H9 (cell line): Measurements from ENCODE around the gene KIRREL3. TPM values are rescaled to one million over a fixed set of nuclear protein-coding genes. Genes with fewer than 3 reads are reported as not detected.

Source experiments
- DNase-seq: peaks from one replicate; pipeline ENCODE4 v3.0.0-alpha.2; 2017
- H2AFZ ChIP-seq: one replicate; pipeline ENCODE4 v1.6.1; 2013; ENCODE audit warnings: mild to moderate bottlenecking, low read length, control low read depth, moderate library complexity
- H2AK5ac ChIP-seq: 2 replicates; pipeline ENCODE4 v1.6.1; 2013; ENCODE audit warnings: low read length, control low read depth, mixed read lengths; ENCODE audit not compliant: insufficient read length
- H2BK120ac ChIP-seq: one replicate; pipeline ENCODE4 v1.6.1; 2013; ENCODE audit warnings: low read depth, mild to moderate bottlenecking, low read length, control low read depth, inconsistent platforms; ENCODE audit not compliant: poor library complexity, severe bottlenecking
- H2BK12ac ChIP-seq: 2 replicates; pipeline ENCODE4 v1.6.1; 2013; ENCODE audit warnings: low read length, control low read depth, mixed read lengths, low read depth; ENCODE audit not compliant: insufficient read length
- H2BK15ac ChIP-seq: 2 replicates; pipeline ENCODE4 v1.6.1; 2013; ENCODE audit warnings: low read depth, low read length, control low read depth
- H2BK20ac ChIP-seq: one replicate; pipeline ENCODE4 v1.6.1; 2013; ENCODE audit warnings: low read depth, mild to moderate bottlenecking, low read length, control low read depth, inconsistent platforms; ENCODE audit not compliant: poor library complexity, severe bottlenecking
- H2BK5ac ChIP-seq: 2 replicates; pipeline ENCODE4 v1.6.1; 2013; ENCODE audit warnings: low read length, control low read depth, mixed read lengths; ENCODE audit not compliant: insufficient read length
- H3K14ac ChIP-seq: 2 replicates; pipeline ENCODE4 v1.6.1; 2013; ENCODE audit warnings: low read length, control low read depth; ENCODE audit not compliant: insufficient read depth
- H3K18ac ChIP-seq: 2 replicates; pipeline ENCODE4 v1.6.1; 2013; ENCODE audit warnings: low read depth, mild to moderate bottlenecking, mixed read lengths, low read length, control low read depth; ENCODE audit not compliant: insufficient read length
- H3K23ac ChIP-seq: 2 replicates; pipeline ENCODE4 v1.6.1; 2013; ENCODE audit warnings: low read length, control low read depth, mixed read lengths, low read depth; ENCODE audit not compliant: insufficient read length
- H3K23me2 ChIP-seq: 2 replicates; pipeline ENCODE4 v1.6.1; 2013; ENCODE audit warnings: low read depth, mild to moderate bottlenecking, mixed read lengths, low read length, control low read depth; ENCODE audit not compliant: insufficient read length, poor library complexity, severe bottlenecking
- H3K27ac ChIP-seq: 2 replicates; pipeline ENCODE4 v1.5.1; 2013; ENCODE audit warnings: low read length, control low read depth, mixed read lengths, low read depth; ENCODE audit not compliant: insufficient read length
- H3K27me3 ChIP-seq: 2 replicates; pipeline ENCODE4 v1.6.1; 2013; ENCODE audit warnings: low read length, control low read depth, inconsistent platforms; ENCODE audit not compliant: insufficient read depth
- H3K4ac ChIP-seq: 2 replicates; pipeline ENCODE4 v1.6.1; 2013; ENCODE audit warnings: low read depth, mild to moderate bottlenecking, control low read depth, inconsistent platforms, low read length, moderate library complexity
- H3K4me1 ChIP-seq: 2 replicates; pipeline ENCODE4 v1.6.1; 2013; ENCODE audit warnings: low read length, control low read depth, inconsistent platforms; ENCODE audit not compliant: insufficient read depth
- H3K4me2 ChIP-seq: 2 replicates; pipeline ENCODE4 v1.6.1; 2013; ENCODE audit warnings: low read length, control low read depth, mixed read lengths; ENCODE audit not compliant: insufficient read length, insufficient read depth
- H3K56ac ChIP-seq: 2 replicates; pipeline ENCODE4 v1.6.1; 2013; ENCODE audit warnings: low read depth, mild to moderate bottlenecking, mixed read lengths, low read length, control low read depth; ENCODE audit not compliant: insufficient read length
- H3K79me1 ChIP-seq: 2 replicates; pipeline ENCODE4 v1.6.1; 2013; ENCODE audit warnings: low read depth, mild to moderate bottlenecking, moderate library complexity, low read length, control low read depth, inconsistent platforms; ENCODE audit not compliant: insufficient read depth, poor library complexity, severe bottlenecking
- H3K79me2 ChIP-seq: 2 replicates; pipeline ENCODE4 v1.6.1; 2013; ENCODE audit warnings: low read length, control low read depth, inconsistent platforms; ENCODE audit not compliant: insufficient read depth
- H3K9ac ChIP-seq: 2 replicates; pipeline ENCODE4 v1.6.1; 2013; ENCODE audit warnings: low read length, control low read depth, mixed read lengths; ENCODE audit not compliant: insufficient read length; ENCODE audit errors: extremely low read depth
- H3K9me3 ChIP-seq: one replicate; pipeline ENCODE4 v1.6.1; 2013; ENCODE audit warnings: low read depth, low read length, inconsistent platforms; ENCODE audit not compliant: control insufficient read depth
- H3T11ph ChIP-seq: one replicate; pipeline ENCODE4 v1.6.1; 2013; ENCODE audit warnings: mild to moderate bottlenecking, low read length, control low read depth, inconsistent platforms
- H4K20me1 ChIP-seq: one replicate; pipeline ENCODE4 v1.6.1; 2013; ENCODE audit not compliant: control insufficient read depth, insufficient read length, insufficient read depth
- H4K5ac ChIP-seq: 2 replicates; pipeline ENCODE4 v1.6.1; 2013; ENCODE audit warnings: low read depth, mild to moderate bottlenecking, mixed read lengths, low read length, control low read depth; ENCODE audit not compliant: insufficient read length
- H4K8ac ChIP-seq: replicated peaks from 2 replicates; pipeline ENCODE4 v1.6.1; 2013; ENCODE audit warnings: low read length, control low read depth, mixed read lengths, low read depth; ENCODE audit not compliant: insufficient read length
- H4K91ac ChIP-seq: 2 replicates; pipeline ENCODE4 v1.6.1; 2013; ENCODE audit warnings: low read depth, mild to moderate bottlenecking, moderate library complexity, mixed read lengths, low read length, control low read depth; ENCODE audit not compliant: insufficient read length
- H3K27ac Mint-ChIP-seq, 3 experiments: 2 replicates in 2 of 3; 3 replicates in 1 of 3; pipeline ENCODE4 v1.8.0; 2020 to 2021; ENCODE audit warnings: mixed read lengths in 3 of 3, mild to moderate bottlenecking in 1 of 3, moderate library complexity in 1 of 3
- H3K27me3 Mint-ChIP-seq: 2 replicates; pipeline ENCODE4 v1.8.0; 2021; ENCODE audit warnings: low read depth, mild to moderate bottlenecking, moderate library complexity, mixed read lengths
- H3K36me3 Mint-ChIP-seq, 3 experiments: 2 replicates in 2 of 3; 3 replicates in 1 of 3; pipeline ENCODE4 v1.8.0; 2020 to 2021; ENCODE audit warnings: low read depth in 3 of 3, mixed read lengths in 3 of 3; ENCODE audit not compliant: insufficient read depth in 1 of 3
- H3K4me1 Mint-ChIP-seq, 2 experiments: 2 replicates each; pipeline ENCODE4 v1.8.0; 2020; ENCODE audit warnings: mixed read lengths in 2 of 2
- H3K4me3 Mint-ChIP-seq, 2 experiments: 2 replicates in 1 of 2; 3 replicates in 1 of 2; pipeline ENCODE4 v1.8.0; 2020 to 2021; ENCODE audit warnings: mild to moderate bottlenecking in 2 of 2, mixed read lengths in 2 of 2, moderate library complexity in 1 of 2
- H3K9me3 Mint-ChIP-seq, 2 experiments: 2 replicates in 1 of 2; 3 replicates in 1 of 2; pipeline ENCODE4 v1.8.0; 2020; ENCODE audit warnings: mild to moderate bottlenecking in 2 of 2, mixed read lengths in 2 of 2, moderate library complexity in 1 of 2
- WGBS: extraction: QIAGEN DNeasy Blood & Tissue Kit; methylation state at CpG from one replicate; pipeline ENCODE4 v1.1.7; 2013; ENCODE audit warnings: missing lambda C conversion rate, low lambda C conversion rate, mixed read lengths; ENCODE audit not compliant: insufficient read length; ENCODE audit errors: extremely low coverage; 5-methylcytosine and 5-hydroxymethylcytosine counted together
- total RNA-seq: library from RNA; stranded (reverse); gene quantifications from 2 replicates; pipeline ENCODE4 v1.2.1, GENCODE V29; 2021
- TF ChIP-seq, protein P1 (sequence below): fragments of 200-600 bp; sonication (generic); conservative IDR thresholded peaks from 3 replicates; pipeline ENCODE4 v1.8.0; 2021; ENCODE audit warnings: antibody characterized with exemption, mild to moderate bottlenecking

The KIRREL3 gene
- total RNA-seq, 1 experiment from 2014 or later: 0.17 TPM

DNA sequence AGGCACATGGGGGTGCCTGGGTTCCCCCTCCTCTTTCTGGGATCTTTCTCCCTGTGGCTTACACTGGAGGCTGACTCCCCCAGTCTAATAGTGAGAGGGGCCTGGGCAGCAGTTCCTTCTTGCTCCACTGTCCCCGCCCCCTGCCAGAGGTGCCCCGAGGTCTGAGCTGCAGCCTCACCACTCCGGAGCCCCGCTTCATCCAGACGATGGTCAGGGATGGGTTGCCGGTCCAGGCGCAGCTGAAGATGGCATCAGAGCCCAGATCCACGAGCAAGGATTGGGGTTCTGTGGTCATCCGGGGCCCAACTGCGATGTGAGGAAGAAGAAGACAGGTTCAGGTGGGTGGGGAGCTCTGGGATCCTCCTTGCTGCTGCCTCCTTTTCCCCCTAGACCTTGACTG, 554.0 kb downstream of the KIRREL3 start:
- no peak overlapping the region for H3T11ph ChIP-seq
- H2BK20ac ChIP-seq: no peak overlapping the region
- Mint-ChIP-seq H3K27ac (no peak overlapping the region), H3K36me3 (peaks cover 5 to 15% (median 9%) of the 10 kb centered on the region in 3 experiments), H3K9me3 (peaks cover 15 to 16% of the 10 kb centered on the region in 2 experiments), H3K4me3 (no peak overlapping the region), H3K4me1 (peaks cover 9 to 27% of the 10 kb centered on the region in 2 experiments), H3K27me3 (peaks cover 8% of the 10 kb centered on the region)
- no peak overlapping the region for H3K4me2 ChIP-seq
- H2BK15ac ChIP-seq: no peak overlapping the region
- DNase-seq: no peak
- no peak overlapping the region for H3K27ac ChIP-seq
- H4K91ac ChIP-seq: no peak overlapping the region
- no peak overlapping the region for H3K4ac ChIP-seq
- no peak overlapping the region for H2BK120ac ChIP-seq
- H2BK12ac ChIP-seq: no peak overlapping the region
- no peak overlapping the region for H4K5ac ChIP-seq
- H3K9me3 ChIP-seq: no peaks in the 10 kb centered on the region
- no peak overlapping the region for H3K18ac ChIP-seq
- H2AK5ac ChIP-seq: no peak overlapping the region
- WGBS: no CpG with 5 or more reads among the region's 10 CpGs
- H3K23ac ChIP-seq: no peak overlapping the region
- no peaks in the 10 kb centered on the region for H3K27me3 ChIP-seq
- H4K20me1 ChIP-seq: no peaks in the 10 kb centered on the region
- no peaks in the 10 kb centered on the region for H3K79me1 ChIP-seq
- H3K23me2 ChIP-seq: no peaks in the 10 kb centered on the region
- no peak overlapping the region for H3K9ac ChIP-seq
- no peaks in the 10 kb centered on the region for H3K79me2 ChIP-seq
- no peak overlapping the region for H3K56ac ChIP-seq
- no peaks in the 10 kb centered on the region; the same call in 1 of the 2 replicates for H3K4me1 ChIP-seq
- H2AFZ ChIP-seq: no peak overlapping the region
- H4K8ac ChIP-seq: no peak overlapping the region
- H3K14ac ChIP-seq: no peak overlapping the region
- TF ChIP-seq, protein P1, sequence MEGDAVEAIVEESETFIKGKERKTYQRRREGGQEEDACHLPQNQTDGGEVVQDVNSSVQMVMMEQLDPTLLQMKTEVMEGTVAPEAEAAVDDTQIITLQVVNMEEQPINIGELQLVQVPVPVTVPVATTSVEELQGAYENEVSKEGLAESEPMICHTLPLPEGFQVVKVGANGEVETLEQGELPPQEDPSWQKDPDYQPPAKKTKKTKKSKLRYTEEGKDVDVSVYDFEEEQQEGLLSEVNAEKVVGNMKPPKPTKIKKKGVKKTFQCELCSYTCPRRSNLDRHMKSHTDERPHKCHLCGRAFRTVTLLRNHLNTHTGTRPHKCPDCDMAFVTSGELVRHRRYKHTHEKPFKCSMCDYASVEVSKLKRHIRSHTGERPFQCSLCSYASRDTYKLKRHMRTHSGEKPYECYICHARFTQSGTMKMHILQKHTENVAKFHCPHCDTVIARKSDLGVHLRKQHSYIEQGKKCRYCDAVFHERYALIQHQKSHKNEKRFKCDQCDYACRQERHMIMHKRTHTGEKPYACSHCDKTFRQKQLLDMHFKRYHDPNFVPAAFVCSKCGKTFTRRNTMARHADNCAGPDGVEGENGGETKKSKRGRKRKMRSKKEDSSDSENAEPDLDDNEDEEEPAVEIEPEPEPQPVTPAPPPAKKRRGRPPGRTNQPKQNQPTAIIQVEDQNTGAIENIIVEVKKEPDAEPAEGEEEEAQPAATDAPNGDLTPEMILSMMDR: no peak
- H2BK5ac ChIP-seq: no peak overlapping the region
